Fibroblast of the aortic adventitia (primary cell): Measurements from ENCODE around the gene MGAT4B. TPM values are rescaled to one million over a fixed set of nuclear protein-coding genes. Genes with fewer than 3 reads are reported as not detected.
A peak's percentile ranks its signal among the peaks of the same experiment; 100 is the strongest.

ENCODE experiments used
- DNase-seq: peaks from one replicate; pipeline ENCODE4 v3.0.0-alpha.2; 2010; ENCODE audit warnings: low read depth
- H3K4me3 ChIP-seq: 2 replicates; pipeline ENCODE4 v1.5.1; 2011; ENCODE audit warnings: low read depth, mild to moderate bottlenecking, control low read depth, low read length, moderate library complexity
- total RNA-seq: library from RNA; depleted of rRNA; stranded (reverse); fragments of >200 nt; gene quantifications from 2 replicates; pipeline ENCODE4 v1.2.3, GENCODE V29; 2012; ENCODE audit warnings: low replicate concordance
- TF ChIP-seq, protein P1 (sequence below): IDR thresholded peaks from 2 replicates; pipeline ENCODE4 v1.5.1; 2011; ENCODE audit warnings: mild to moderate bottlenecking, low read length, control low read depth, inconsistent platforms; ENCODE audit not compliant: insufficient read depth

MGAT4B gene
- total RNA-seq, 1 donor: 141 TPM

DNA sequence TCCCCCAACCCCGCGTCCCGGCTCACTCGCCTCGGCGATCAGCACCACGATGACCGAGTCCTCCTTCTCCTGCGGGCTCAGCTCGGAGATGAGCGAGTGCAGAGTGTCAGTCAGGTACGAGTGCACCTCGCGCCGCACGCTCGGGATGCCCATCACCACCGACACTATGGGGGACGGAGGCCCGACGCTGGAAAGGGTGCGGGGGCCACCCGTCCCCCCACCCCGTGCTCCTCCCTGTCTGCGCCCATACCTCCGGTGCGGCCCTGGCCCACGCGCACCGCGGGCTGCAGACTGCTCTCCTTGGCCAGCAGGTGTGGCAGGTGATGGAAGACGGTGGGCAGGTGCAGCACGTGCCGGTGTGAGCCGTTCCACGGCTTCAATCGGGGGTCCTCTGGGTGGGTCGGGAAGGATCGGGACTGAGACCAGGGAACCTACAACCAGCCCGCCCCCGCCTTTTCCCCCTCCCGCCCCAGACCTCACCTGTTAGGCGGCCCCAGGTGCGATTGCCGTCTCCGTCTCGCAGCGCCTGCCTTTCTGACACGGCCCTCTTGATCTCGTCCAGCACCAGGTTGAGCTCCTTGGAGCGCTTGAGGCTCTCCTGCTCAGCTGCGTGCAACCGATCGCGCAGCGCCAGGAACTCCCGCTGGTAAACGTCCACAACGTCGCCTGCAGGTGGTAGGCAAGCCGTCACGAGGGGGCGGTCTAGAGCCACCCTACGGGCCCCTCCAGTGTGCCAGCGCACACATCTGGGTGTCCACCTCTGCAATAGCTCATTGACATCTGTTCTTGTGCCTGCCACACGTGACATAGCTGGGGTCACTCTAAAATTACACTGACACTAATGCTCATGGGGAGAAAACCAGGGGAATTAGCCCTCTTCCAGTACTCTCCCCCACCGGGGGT lies 5.1 kb downstream of the MGAT4B start:
- no peak overlapping the region for H3K4me3 ChIP-seq
- peak; percentile 47 for DNase-seq
- TF ChIP-seq, protein P1, sequence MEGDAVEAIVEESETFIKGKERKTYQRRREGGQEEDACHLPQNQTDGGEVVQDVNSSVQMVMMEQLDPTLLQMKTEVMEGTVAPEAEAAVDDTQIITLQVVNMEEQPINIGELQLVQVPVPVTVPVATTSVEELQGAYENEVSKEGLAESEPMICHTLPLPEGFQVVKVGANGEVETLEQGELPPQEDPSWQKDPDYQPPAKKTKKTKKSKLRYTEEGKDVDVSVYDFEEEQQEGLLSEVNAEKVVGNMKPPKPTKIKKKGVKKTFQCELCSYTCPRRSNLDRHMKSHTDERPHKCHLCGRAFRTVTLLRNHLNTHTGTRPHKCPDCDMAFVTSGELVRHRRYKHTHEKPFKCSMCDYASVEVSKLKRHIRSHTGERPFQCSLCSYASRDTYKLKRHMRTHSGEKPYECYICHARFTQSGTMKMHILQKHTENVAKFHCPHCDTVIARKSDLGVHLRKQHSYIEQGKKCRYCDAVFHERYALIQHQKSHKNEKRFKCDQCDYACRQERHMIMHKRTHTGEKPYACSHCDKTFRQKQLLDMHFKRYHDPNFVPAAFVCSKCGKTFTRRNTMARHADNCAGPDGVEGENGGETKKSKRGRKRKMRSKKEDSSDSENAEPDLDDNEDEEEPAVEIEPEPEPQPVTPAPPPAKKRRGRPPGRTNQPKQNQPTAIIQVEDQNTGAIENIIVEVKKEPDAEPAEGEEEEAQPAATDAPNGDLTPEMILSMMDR: peak; percentile 60

DNA sequence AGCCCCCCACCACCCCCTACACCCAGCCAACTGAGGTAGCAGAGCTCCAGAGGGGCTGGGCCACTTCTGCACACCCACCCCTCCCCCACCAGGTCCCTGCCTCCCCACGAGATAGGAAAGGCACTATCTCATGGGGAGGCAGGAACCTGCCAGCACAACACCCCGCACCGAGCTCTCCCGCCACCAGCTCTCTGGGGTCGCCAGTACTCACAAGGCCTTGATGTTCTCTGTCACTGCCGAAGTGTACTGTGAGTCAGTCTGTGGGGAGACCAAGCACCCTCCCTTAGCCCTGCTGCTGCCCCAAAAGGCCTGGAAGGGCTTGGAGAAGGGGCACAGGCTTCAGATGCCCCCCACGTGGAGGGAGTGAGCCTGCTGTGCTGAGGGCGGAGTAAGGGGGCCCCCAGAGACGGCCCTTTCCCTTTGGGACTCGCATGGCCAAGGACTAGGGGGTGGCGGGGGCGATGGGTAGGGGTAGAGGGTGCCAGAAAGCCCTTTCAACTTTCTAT lies 5.9 kb downstream of the MGAT4B start:
- DNase-seq: no peak
- H3K4me3 ChIP-seq: no peak overlapping the region
- TF ChIP-seq, protein P1: no peak

DNA sequence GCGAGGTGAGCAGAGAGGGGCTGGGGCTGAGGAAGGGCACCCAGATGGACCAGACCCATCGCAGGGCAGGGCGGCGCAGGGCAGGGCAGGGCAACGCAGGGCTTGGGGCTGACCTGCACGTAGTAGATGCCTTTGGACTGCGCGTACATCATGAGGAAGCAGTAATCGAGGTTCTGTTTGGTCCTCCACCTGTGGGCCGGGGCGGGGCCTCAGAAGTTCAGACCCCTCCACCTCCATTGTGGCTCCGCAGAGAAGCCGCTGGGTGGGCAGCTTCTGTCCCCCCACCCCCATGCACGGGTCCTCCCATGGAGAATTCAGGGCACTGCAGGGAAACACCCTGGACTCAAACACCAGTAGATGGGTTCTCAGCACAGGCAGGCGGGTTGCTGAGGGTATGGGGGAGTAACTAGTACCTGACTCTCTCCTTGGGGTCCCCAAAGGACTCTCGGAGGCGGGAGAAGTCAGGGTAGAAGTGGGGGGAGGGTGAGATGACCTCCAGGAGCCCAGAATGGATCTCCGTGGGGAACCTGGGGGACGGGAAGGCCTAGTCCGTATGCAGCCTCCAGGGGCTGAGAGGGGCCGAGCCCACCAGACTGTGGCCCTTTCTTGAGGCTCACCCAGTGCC lies 6.5 kb downstream of the MGAT4B start:
- TF ChIP-seq, protein P1: no peak
- no peak for DNase-seq
- no peak overlapping the region for H3K4me3 ChIP-seq

DNA sequence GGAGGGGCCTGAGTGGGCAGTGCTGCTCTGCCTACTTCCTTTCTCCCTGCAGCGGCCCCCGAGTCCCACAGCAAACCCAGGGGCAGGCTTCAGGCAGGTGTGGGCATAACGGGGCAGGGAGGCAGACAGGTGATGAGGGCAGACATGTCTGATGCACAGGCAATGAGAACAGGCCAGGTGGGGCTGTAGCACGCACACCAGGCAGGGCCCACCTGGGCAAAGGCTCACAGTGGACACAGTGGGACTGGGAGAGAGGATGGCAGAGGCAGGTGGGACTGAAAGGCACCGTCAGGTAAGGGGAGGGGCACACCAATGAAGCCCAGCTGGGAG lies 7.1 kb downstream of the MGAT4B start:
- TF ChIP-seq, protein P1: no peak
- no peak overlapping the region for H3K4me3 ChIP-seq
- no peak for DNase-seq

DNA sequence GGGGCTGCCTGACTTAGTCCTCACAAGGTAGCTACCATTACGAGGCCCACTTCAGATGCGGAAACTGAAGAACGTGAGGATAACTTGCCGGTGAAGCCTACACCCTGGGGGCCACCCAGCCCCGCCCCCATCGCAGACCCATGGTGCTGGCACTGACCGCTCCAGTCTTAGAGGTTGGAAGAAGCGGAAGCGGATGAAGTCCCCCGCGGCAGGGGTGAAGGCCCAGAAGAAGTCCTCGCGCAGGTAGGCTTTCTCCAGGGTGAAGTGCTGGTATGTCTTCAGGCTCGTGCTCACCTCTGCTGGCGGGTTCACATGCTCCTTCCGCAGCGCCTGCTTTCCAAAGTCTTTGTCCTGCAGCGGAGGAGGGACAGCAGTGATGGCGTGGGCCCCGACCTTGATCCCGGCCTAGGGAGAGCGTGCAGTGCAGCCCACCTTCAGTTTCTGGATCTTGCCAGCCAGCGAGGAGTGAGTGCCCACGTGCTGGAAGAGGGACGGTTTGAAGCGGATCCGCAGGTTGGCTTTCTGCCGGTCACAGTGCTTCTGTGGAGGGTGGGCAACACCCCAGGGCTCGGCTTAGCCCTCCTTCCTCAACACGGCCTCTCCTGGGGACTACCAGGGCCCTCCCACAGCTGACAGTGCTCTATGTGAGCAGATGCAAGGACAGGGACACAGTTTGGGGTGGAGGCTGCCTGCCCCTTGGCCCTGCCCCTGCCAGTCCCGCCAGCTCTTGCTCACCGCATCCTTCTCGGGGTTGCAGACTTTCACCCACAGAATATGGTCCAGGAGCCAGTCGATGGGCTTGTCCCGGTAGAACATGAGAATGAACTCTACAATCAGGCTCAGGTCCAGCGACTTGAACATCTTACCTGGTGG lies 7.7 kb downstream of the MGAT4B start:
- no peak overlapping the region for H3K4me3 ChIP-seq
- TF ChIP-seq, protein P1: no peak
- no peak for DNase-seq

DNA sequence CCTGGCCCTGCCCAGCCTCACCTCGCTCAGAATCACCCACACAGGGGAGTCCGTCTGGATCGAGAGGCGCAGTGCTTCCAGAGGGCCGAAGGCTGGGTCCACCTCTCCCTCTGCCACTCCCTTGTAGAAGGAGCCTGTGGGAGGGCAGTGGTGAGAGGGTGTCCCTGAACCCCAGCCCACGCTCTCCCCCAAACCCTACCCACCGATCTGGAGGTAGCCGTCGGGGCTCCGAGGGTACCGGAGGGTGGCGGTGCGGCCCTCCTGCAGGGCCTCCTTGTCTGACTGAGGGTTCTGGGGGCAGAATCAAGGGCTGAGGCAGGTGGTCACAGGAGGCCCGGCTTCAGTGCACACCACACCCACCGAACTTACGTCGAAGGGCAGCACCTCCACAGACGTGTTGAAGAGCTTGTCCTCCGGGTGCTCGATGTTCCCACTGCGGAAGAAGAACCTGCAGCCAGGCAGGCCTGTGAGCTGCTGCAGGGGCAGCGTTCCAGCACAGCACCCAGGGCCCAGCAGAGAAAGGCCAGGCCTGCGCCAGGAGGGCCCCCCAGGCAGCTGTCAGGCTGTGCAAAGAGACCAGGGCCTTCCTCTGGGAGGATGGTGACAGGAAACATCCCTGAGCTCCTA lies 8.4 kb downstream of the MGAT4B start:
- TF ChIP-seq, protein P1: no peak
- no peak overlapping the region for H3K4me3 ChIP-seq
- no peak for DNase-seq
